GM12872 (cell line): ENCODE results near the gene LRRC27.

ENCODE experiments used
- CTCF ChIP-seq: IDR thresholded peaks from 3 replicates; pipeline ENCODE4 v1.5.1; 2011; ENCODE audit warnings: low read depth, mild to moderate bottlenecking, low read length, moderate library complexity; ENCODE audit not compliant: insufficient read depth

Gene LRRC27

DNA sequence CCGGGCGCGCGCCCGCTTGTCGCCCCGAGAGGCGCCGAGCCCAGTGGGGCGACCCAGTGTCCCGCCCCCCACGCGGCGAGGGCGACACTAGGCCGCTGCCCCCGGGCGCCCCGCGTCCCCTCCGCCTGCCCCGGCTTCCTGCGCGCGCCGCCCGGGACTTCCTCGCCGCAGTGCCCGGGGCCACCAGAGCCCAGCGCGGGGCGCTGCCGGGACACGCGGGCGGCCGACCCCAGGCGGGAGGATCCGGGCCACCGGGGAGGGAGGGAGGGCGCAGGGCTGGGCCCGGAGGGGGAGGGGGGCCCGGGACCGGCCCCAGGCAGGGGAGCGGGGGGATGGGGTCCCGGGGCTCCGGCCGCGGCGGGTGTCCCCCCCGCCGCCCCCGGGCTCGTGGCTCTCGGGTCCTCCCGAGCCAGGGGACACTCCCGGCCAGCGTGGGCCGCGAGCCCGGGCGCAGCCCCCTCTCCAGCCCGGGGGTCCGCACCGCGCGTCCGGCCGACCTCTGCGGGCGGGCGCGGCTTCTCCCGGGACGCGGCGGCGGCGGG lies 64.6 kb downstream of the LRRC27 start:
- TF ChIP-seq CTCF = peak; percentile 34; the same call in 1 of the 3 replicates

- TF ChIP-seq CTCF = no peak
Measured at GRCh38 chr10:132397036-132397541, 65.1 kb downstream of the LRRC27 start, which contains the start of gene PWWP2B. PWWP2B (plus strand) TSS chr10:132397200; CDS start chr10:132397227, 27 bp downstream.

- no peak for TF ChIP-seq CTCF
Measured at GRCh38 chr10:132397671-132398565, 65.9 kb downstream of the LRRC27 start.

DNA sequence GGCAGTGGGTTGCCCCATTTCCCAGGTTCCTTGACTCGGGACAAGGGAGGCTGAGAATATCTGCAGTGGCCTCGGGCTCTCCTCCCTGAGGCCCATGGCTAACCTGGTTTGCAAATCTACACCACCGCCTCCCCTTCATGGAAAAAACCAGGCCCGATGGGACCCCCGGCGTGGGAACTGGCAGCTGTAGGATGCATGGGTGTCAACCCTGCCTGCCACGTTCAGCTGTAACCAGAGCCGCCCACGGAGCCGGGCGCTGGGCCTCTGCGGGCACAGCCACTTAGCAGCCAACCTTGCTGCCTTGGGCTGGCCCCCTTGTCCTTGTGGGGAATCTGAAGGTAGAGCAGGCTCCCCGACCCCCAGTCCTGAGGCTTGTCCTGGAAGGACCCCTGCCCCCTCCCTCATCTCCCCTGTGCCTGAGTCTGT lies 66.6 kb downstream of the LRRC27 start:
- no peak for TF ChIP-seq CTCF

DNA sequence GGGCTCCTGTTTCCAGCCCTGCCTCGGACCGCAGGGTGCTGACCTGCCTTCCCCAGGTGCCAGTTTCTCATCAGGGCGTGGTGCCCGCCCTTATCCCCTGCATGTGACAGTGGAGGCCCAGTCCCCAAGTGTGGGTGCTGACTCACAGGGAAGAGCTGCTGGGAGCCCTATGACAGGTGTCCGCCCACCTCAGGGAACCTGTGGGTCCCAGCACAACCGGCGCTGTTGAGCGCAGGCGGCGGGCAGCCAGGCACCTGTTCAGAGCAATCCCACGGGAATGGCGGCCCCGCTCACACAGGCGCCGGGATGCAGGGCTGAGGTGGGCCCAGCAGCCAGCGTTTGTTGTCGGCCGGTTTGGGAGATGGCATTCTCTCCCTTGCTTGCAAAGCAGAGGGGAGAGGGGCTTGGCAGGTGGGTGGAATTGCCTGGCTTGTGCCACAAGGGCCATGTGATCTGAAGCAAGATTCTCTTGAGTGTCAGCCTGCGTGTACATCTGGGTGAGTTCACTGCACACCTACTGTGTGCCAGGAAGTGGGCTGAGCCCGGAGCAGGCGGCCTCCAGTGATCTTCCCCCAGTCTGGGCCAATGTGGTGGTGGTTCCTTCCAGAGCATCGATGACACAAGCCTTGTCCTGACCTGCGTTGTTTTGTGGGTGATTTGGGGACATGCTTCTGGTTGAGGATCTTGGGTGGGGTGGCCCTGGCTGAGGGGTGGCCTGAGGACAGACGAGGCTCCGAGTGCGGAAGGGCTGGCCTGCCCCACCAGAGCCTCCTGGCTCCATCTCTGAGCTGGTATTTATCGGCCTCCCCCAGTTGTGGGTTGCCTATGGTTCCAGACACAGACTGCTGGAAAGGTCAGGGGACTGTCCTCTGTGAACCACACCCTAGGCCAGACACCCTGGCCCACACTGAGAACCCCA lies 67.4 kb downstream of the LRRC27 start:
- no peak for TF ChIP-seq CTCF

DNA sequence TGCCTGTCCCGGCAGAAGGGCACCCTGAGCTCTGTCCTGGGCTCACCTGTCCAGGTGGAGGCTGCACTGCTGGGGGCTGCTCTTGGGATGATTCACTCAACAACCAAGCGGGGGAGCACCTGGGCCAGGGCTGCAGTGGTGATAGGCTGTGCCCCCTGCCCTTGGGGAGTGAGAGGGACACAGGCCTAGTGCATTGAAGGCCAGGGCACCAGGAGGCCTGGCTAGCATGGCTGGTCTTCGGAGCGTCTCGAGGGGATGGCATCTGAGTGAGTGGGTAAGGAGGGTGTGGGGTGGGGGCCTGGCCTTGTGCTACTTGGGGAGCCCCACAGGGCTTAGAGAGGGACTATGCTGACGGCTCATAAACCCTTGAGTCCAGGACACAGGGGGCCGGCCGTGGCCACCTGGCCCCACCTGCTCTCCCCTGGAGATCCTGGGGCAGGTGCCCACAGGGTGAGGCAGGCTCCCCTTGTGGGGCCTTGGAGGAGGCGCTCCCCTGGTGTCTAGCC lies 68.1 kb downstream of the LRRC27 start:
- no peak for TF ChIP-seq CTCF
